GM19324 (cell line): Measurements from ENCODE around the gene ARPC3.
"Not testable (repeated sequence)": the region's sequence is repeated elsewhere in the genome, so short reads cannot be mapped to it uniquely, and the experiment has no call there.

Experiments used
- ATAC-seq: cut with Tn5 transposase; IDR thresholded peaks from one replicate; pipeline ENCODE4 v1.9.1; 2021; ENCODE audit warnings: mild to moderate bottlenecking, moderate library complexity; ENCODE audit not compliant: unreplicated experiment, low FRiP score

Gene ARPC3

DNA sequence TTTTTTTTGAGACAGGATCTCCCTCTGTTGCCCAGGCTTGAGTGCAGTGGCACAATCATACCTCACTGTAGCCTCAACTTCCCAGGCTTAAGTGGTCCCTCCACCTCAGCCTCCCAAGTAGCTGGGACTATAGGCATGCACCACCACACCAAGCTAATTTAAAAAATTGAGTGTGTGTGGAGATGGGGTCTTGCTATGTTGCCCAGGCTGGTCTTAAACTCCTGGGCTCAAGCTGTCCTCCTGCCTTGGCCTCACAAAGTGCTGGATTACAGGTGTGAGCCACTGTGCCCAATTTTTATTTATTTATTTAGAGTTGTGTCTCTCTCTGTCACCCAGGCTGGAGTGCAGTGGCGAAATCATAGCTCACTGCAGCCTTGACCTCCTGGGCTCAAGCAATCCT, 29.5 kb downstream of the ARPC3 start:
- ATAC-seq, result not testable (repeated sequence)

GRCh38 chr12:110417113-110417512, 33.0 kb downstream of the ARPC3 start:
- not testable (repeated sequence) for ATAC-seq

DNA sequence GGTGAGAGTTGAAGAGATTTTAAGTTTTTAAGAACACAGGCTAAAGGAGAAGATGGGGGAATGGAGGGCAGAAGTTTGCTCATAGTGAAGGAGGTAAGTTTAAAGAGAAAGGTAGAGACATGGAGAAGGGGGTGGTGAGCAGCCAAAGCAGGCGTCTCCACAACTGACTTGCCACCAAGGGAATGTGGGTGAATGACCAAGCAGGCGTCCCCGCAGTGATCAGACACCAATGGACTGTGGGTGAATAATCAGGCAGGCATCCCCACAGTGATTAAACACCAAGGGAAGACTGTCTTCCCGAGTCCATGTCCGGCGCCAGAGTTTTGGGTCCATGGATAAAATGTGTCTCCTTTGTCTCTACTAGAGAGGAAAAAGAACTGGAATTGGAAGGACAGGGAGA, 40.1 kb downstream of the ARPC3 start:
- not testable (repeated sequence) for ATAC-seq

- not testable (repeated sequence) for ATAC-seq
Observed at GRCh38 chr12:110405126-110405662, 44.9 kb downstream of the ARPC3 start.

DNA sequence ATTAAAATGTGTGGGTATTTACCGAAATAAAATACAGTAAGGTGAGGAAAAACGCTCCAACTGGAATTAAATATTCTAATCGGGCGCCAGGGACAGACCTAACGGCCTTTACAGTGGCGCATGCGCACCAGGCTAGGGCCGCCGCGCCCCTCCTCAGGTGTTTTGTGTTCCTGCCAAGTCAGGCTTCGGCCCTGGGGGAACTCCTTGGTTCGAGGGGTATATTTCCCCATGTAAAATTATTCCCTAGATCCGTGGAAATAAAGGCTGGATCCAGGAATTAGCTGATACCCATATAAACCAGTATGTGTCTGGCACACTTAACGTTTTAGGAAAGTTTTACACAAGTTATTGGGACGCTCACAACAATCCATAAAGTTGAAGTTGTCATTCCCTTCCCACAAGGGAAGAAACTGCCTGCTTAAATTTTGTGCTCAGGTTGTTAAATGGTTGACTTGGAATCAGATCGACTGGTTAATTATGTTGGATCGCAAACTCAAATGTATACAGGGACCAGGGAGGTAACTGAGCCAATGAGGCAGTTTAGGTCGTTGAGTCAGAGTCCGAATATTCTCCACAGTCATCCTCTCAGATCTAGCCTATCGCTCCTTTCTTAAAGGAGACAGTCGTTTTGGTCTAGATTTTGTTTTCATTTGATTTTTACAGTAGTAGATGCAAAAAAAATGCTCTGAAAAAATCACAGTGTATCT, 46.0 kb downstream of the ARPC3 start:
- peak; percentile 61 for ATAC-seq

DNA sequence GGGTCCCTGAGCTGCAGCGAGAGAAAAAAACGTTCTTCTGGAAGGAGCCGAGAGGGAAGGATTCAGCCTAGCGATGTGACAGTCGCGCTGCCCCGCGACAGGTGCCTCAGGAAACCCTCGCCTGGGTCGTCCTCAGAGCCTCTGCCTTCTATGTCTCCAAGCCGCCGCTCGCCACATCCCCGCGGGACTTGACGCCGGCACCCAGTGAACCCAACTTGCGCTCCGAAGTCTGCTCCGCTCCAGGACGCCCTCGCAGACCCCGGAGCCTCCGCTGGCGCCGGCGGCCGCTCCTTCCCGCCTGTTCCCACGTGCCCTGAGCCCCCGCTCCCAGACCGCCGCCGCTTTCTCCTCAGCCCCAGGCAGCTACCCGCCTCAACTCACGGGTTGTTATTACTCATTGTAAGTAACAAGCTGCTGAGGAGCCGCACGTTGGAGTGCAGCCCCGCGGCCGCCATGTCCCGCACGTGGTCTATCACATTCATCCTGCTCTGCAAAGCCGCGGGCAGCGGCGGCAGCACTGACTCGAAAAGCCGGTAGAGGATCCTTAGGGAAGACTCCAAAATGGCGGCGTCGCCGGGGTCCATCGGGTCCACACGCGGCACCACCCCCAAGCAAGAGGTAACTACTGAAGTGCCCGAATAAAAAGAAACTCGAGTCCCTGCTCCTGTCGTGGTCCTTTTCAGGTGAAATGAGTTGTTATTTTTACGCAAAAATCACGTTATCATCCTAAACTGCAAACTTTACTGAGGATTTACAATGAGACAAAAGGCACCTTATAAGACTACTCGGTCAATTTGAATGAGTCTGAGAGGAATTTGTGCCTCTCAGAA, 46.8 kb downstream of the ARPC3 start, which contains the start of gene ANAPC7:
ANAPC7 (minus strand) TSS at position 563 of the 830 bp plus-strand sequence; CDS start at position 482, 81 bp downstream.
- ATAC-seq, result peak; percentile 84
